Small intestine (tissue), 16 donors: Measurements from ENCODE around the gene POTEF. TPM values are rescaled to one million over a fixed set of nuclear protein-coding genes. Genes with fewer than 3 reads are reported as not detected.
"Not testable (repeated sequence)": the region's sequence is repeated elsewhere in the genome, so short reads cannot be mapped to it uniquely, and the experiment has no call there.

ENCODE experiments used
- DNase-seq, 2 donors: peaks; one replicate each; pipeline versions ENCODE4 v3.0.0 to v3.0.0-alpha.2; 2013
- FAIRE-seq: peaks from 2 replicates; lab custom pipeline; 2012; peaks lifted over from hg19 to GRCh38; lab: Jason Lieb, UNC
- H3K27ac ChIP-seq, 3 donors: one replicate each; pipeline ENCODE4 v1.5.1; 2013; ENCODE audit warnings: low read length in 2 of 3, mild to moderate bottlenecking in 2 of 3, control low read depth in 1 of 3, inconsistent platforms in 1 of 3, low read depth in 1 of 3, moderate library complexity in 1 of 3
- H3K27me3 ChIP-seq, 3 donors: one replicate each; pipeline ENCODE4 v1.6.1; 2013; ENCODE audit warnings: low read length in 3 of 3, inconsistent platforms in 1 of 3; ENCODE audit not compliant: control insufficient read depth in 3 of 3, insufficient read depth in 3 of 3
- H3K36me3 ChIP-seq, 3 donors: one replicate each; pipeline ENCODE4 v1.6.1; 2013; ENCODE audit warnings: low read length in 3 of 3, inconsistent platforms in 1 of 3, low read depth in 1 of 3, mild to moderate bottlenecking in 1 of 3, moderate library complexity in 1 of 3; ENCODE audit not compliant: control insufficient read depth in 3 of 3, insufficient read depth in 2 of 3
- H3K4me1 ChIP-seq, 3 donors: one replicate each; pipeline ENCODE4 v1.6.1; 2013; ENCODE audit warnings: low read length in 2 of 3, inconsistent platforms in 1 of 3, low read depth in 1 of 3, mild to moderate bottlenecking in 1 of 3, moderate library complexity in 1 of 3; ENCODE audit not compliant: control insufficient read depth in 3 of 3, insufficient read depth in 2 of 3
- H3K4me3 ChIP-seq, 3 donors: one replicate each; pipeline ENCODE4 v1.5.1; 2013; ENCODE audit warnings: low read length in 3 of 3, control low read depth in 1 of 3, inconsistent platforms in 1 of 3, low read depth in 1 of 3, mild to moderate bottlenecking in 1 of 3, moderate library complexity in 1 of 3
- H3K9me3 ChIP-seq, 2 donors: one replicate each; pipeline ENCODE4 v1.6.1; 2013; ENCODE audit warnings: low read depth in 1 of 2, low read length in 1 of 2; ENCODE audit not compliant: control insufficient read depth in 2 of 2, insufficient read depth in 1 of 2
- WGBS, 3 donors: extraction: QIAGEN DNeasy Blood & Tissue Kit; methylation state at CpG; one replicate each; pipeline ENCODE4 v1.1.7; 2013; 5-methylcytosine and 5-hydroxymethylcytosine counted together
- long read RNA-seq, 10 donors: transcript quantifications; one replicate each; lab custom pipeline, GENCODE V29; 2026
- polyA plus RNA-seq, 4 donors: library from polyadenylated mRNA; stranded (reverse) in 3 of 4; unstranded in 1 of 4; fragments of 200-250 nt in 3 of 4; fragments of 120-200 nt in 1 of 4; gene quantifications; one replicate each; pipeline versions ENCODE4 v1.2.1 to v1.2.3, GENCODE V29; 2013
- donor health status: healthy with polysubstance abuse.
- donor health status: control.
- donor health status: control.
- donor health status: Bipolar disorder and iron deficiency.
- donor health status: healthy.

Gene POTEF
- not detected for polyA plus RNA-seq
- long read RNA-seq, donor 1: 0 reads
- long read RNA-seq, donor 2: 0 reads
- long read RNA-seq, donor 3: 0 reads
- long read RNA-seq, donor 4: 0 reads
- long read RNA-seq, donor 5: 0 reads
- long read RNA-seq, donor 6: 0 reads
- long read RNA-seq, donor 7: 0 reads
- long read RNA-seq, donor 8: 0 reads
- long read RNA-seq, donor 9: 0 reads
- long read RNA-seq, donor 10: 0 reads

GRCh38 chr2:130129120-130129829 is at the start of gene POTEF:
POTEF (minus strand) TSS chr2:130129222; CDS start chr2:130120515, 8,707 bp downstream.
- not testable (repeated sequence) for DNase-seq, H3K4me3 ChIP-seq, FAIRE-seq, H3K27ac ChIP-seq, H3K9me3 ChIP-seq, H3K4me1 ChIP-seq, H3K27me3 ChIP-seq, H3K36me3 ChIP-seq
- 88 to 92% (median 91%) methylated on average over 14 to 19 of the region's 29 CpGs for WGBS, 3 donors

DNA sequence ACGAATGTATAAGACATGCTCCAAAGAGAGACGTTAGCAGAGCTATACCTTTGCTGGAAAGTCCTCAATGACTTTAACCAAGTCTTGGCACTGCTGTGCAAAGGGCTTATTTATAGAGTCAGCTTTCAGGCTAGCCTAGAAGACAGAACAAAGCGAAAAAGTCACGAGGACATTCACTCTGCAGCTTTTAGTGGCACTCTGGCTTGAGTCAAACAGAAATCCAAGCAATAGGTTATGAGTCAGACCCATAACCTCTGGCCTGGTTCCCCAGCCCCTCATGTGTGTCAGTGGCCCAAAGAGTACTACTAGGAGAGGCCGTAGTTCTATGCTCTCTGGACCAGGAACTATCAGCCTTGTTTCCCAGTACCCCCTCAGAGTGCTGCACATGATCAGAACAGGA is 45.8 kb upstream of the POTEF start:
- H3K27ac ChIP-seq, H3K27me3 ChIP-seq, DNase-seq, H3K4me3 ChIP-seq, H3K9me3 ChIP-seq, H3K4me1 ChIP-seq, FAIRE-seq: not testable (repeated sequence)
- H3K36me3 ChIP-seq: peaks cover 4 to 36% (median 4%) of the 10 kb centered on the region in 3 donors
- WGBS, 3 donors: 78 to 86% (median 81%) methylated on average over 4 to 5 of the region's 5 CpGs

GRCh38 chr2:130169896-130170295 is 40.9 kb upstream of the POTEF start:
- Histone ChIP-seq H3K4me3 (no peak overlapping the region), H3K27ac (no peak overlapping the region), H3K9me3 (no peaks in the 10 kb centered on the region), H3K4me1 (no peaks in the 10 kb centered on the region), H3K27me3 (no peaks in the 10 kb centered on the region), H3K36me3 (peaks cover 10 to 68% (median 13%) of the 10 kb centered on the region in 3 donors)
- 90 to 96% (median 93%) methylated on average over 7 of the region's 7 CpGs for WGBS, 3 donors
- DNase-seq (no peak), FAIRE-seq (no peak)

- DNase-seq, H3K27ac ChIP-seq, H3K27me3 ChIP-seq, H3K9me3 ChIP-seq, H3K4me1 ChIP-seq, FAIRE-seq, H3K4me3 ChIP-seq: not testable (repeated sequence)
- H3K36me3 ChIP-seq: peaks cover 11 to 72% (median 13%) of the 10 kb centered on the region in 3 donors
- 17 to 72% (median 35%) methylated on average over 3 of the region's 3 CpGs for WGBS, 3 donors
Observed at GRCh38 chr2:130169163-130169562, 40.1 kb upstream of the POTEF start.

GRCh38 chr2:130166611-130167010 is 37.6 kb upstream of the POTEF start:
- not testable (repeated sequence) for DNase-seq, H3K27me3 ChIP-seq, H3K4me1 ChIP-seq, FAIRE-seq, H3K4me3 ChIP-seq, H3K27ac ChIP-seq, H3K9me3 ChIP-seq
- H3K36me3 ChIP-seq: peaks cover 9 to 69% (median 12%) of the 10 kb centered on the region in 3 donors
- WGBS, 3 donors: 65 to 76% (median 72%) methylated on average over 3 of the region's 3 CpGs

DNA sequence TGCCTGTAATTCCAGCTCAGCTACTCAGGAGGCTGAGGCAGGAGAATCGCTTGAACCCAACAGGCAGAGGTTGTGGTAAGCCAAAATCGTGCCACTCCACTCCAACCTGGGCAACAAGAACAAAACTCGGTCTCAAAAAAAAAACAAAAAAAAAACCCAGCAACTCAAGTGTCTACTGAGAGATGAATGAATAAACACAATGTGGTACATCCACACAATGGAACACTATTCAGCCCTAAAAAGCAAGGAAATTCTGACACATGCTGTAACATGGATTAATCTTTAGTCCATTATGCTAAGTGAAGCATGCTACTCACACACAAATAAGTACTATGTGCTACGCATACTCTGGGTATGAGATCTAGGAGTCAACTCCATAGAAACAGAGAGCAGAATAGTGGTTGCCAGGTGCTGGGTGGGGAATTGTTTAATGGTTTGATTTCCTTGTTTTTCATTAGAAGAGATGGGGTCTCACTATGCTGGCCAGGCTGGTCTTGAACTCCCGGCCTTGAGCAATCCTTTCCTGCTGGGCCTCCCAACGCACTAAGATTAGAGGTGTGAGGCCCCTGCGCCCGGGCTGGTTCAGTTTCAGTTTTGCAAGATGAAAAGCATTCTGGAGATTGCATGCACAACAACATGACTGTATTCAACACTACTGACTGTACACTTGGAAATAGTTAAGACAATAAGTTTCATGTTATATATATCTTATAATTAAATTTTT is 36.4 kb upstream of the POTEF start:
- 92 to 94% (median 93%) methylated on average over 8 of the region's 8 CpGs for WGBS, 3 donors
- FAIRE-seq (no peak), DNase-seq (no peak)
- Histone ChIP-seq H3K27ac (no peak overlapping the region), H3K9me3 (no peaks in the 10 kb centered on the region), H3K4me3 (no peak overlapping the region), H3K4me1 (no peaks in the 10 kb centered on the region), H3K27me3 (no peaks in the 10 kb centered on the region), H3K36me3 (peaks cover 9 to 65% (median 12%) of the 10 kb centered on the region in 3 donors)

- FAIRE-seq: no peak
- no peak for DNase-seq
- H3K4me1 ChIP-seq: no peaks in the 10 kb centered on the region
- no peaks in the 10 kb centered on the region for H3K27me3 ChIP-seq
- no peak overlapping the region for H3K27ac ChIP-seq
- H3K9me3 ChIP-seq: no peaks in the 10 kb centered on the region
- WGBS, 3 donors: 92 to 95% (median 95%) methylated on average over 9 of the region's 9 CpGs
- H3K36me3 ChIP-seq: peaks cover 9 to 60% (median 15%) of the 10 kb centered on the region in 3 donors
- no peak overlapping the region for H3K4me3 ChIP-seq
Observed at GRCh38 chr2:130162968-130163367, 33.9 kb upstream of the POTEF start.

GRCh38 chr2:130162486-130162885 is 33.5 kb upstream of the POTEF start:
- H3K27me3 ChIP-seq, H3K27ac ChIP-seq, H3K4me1 ChIP-seq, FAIRE-seq, DNase-seq, H3K4me3 ChIP-seq, H3K9me3 ChIP-seq: not testable (repeated sequence)
- peaks cover 9 to 58% (median 15%) of the 10 kb centered on the region in 3 donors for H3K36me3 ChIP-seq
- 92 to 96% (median 95%) methylated on average over 6 to 7 of the region's 7 CpGs for WGBS, 3 donors
